Measurements from ENCODE around the gene CALD1.

Gene CALD1

DNA sequence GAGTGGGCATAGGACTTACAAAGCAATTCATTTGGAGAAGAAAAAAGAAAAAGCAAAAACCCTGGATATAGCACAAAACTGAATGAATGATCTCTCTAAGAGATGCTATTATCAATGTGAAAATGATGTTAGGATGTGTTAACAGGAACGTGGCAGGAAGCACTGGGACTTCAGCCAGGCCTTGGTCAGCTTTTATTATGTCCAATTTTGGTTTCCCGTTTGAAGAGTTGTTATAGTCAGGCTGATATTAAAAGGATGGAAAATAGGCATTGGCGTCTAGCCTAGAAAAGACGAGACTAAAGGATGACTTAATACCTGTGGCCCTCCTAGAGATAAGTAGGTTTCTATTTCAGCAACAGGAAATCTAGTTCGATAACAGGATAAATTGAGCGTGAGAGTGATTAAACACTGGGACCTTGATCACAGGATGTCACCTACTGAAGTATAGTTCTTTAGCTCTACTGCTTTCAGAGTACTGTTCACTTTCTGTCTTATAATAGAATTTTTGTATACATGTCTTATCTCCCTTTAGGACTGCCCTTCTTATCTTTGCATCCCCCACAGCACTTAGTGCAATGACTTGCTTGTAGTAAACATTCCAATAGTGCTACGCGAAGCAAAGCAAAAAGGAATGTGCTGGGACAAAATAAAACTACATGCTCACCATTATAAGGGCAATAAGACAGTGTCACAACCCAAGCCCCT, 107.1 kb downstream of the CALD1 start:
- in situ Hi-C loops (cut with HindIII; ENCODE audit: low sequenced_read_pairs) = no loop called here
- peak; percentile 63 for DNase-seq (ENCODE audit: low read depth)
- H3K4me3 ChIP-seq (ENCODE audit: low read depth, low read length) = no peak overlapping the region
- TF ChIP-seq, protein P1, sequence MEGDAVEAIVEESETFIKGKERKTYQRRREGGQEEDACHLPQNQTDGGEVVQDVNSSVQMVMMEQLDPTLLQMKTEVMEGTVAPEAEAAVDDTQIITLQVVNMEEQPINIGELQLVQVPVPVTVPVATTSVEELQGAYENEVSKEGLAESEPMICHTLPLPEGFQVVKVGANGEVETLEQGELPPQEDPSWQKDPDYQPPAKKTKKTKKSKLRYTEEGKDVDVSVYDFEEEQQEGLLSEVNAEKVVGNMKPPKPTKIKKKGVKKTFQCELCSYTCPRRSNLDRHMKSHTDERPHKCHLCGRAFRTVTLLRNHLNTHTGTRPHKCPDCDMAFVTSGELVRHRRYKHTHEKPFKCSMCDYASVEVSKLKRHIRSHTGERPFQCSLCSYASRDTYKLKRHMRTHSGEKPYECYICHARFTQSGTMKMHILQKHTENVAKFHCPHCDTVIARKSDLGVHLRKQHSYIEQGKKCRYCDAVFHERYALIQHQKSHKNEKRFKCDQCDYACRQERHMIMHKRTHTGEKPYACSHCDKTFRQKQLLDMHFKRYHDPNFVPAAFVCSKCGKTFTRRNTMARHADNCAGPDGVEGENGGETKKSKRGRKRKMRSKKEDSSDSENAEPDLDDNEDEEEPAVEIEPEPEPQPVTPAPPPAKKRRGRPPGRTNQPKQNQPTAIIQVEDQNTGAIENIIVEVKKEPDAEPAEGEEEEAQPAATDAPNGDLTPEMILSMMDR (IDR thresholded peaks at IDR 0.05; ENCODE audit: low read depth, low read length, missing control alignments) = no peak

DNA sequence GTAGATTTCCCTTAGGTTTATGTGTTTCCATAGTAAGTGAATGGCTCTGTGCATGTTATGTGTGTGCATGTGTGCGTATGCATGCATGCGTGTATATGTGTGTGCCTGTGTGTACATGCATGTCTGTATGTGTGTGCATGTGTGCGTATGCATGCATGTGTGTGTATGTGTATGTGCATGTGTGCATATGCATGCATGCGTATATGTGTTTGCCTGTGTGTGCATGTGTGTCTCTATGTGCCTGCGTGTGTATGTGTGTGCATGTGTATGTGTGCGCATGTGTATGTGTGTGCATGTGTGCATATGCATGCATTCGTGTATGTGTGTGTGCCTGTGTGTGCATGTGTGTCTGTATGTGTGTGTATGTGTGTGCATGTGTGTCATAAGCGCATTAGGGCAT, 108.1 kb downstream of the CALD1 start:
- no peak for DNase-seq (ENCODE audit: low read depth)
- TF ChIP-seq, protein P1 (IDR thresholded peaks at IDR 0.05; ENCODE audit: low read depth, low read length, missing control alignments) = no peak
- in situ Hi-C loops (cut with HindIII; ENCODE audit: low sequenced_read_pairs) = no loop called here
- H3K4me3 ChIP-seq (ENCODE audit: low read depth, low read length) = no peak overlapping the region

DNA sequence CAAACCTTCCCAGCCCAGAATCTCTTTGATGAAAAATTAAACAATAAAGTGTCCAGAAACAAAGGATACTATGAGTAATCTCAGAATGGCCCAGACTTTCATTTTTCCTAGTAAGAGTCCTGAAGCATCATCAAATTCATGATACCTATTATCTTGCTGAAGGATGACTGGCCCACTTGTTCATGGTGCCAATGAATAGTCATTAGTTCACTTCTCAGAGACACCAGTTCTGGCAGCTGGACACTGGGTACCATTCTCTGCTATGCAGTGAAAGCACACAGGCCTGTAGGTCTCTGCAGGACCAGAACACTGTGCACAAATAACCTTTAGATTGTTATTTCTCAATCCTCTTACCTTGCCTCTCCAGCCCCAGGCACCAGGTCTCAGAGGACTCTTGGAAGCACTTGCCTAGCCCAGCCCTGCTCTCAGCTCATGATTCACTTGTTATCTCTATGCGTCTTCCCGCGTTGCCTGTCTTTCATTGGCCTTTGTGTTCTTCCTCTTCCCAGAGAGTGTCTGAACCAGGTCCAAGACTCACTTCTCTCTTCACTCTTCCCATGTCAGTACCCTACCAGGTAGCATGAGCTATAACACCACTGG, 108.8 kb downstream of the CALD1 start:
- TF ChIP-seq, protein P1 (IDR thresholded peaks at IDR 0.05; ENCODE audit: low read depth, low read length, missing control alignments) = no peak
- H3K4me3 ChIP-seq (ENCODE audit: low read depth, low read length) = no peak overlapping the region
- no peak for DNase-seq (ENCODE audit: low read depth)
- in situ Hi-C loops (cut with HindIII; ENCODE audit: low sequenced_read_pairs) = no loop called here

DNA sequence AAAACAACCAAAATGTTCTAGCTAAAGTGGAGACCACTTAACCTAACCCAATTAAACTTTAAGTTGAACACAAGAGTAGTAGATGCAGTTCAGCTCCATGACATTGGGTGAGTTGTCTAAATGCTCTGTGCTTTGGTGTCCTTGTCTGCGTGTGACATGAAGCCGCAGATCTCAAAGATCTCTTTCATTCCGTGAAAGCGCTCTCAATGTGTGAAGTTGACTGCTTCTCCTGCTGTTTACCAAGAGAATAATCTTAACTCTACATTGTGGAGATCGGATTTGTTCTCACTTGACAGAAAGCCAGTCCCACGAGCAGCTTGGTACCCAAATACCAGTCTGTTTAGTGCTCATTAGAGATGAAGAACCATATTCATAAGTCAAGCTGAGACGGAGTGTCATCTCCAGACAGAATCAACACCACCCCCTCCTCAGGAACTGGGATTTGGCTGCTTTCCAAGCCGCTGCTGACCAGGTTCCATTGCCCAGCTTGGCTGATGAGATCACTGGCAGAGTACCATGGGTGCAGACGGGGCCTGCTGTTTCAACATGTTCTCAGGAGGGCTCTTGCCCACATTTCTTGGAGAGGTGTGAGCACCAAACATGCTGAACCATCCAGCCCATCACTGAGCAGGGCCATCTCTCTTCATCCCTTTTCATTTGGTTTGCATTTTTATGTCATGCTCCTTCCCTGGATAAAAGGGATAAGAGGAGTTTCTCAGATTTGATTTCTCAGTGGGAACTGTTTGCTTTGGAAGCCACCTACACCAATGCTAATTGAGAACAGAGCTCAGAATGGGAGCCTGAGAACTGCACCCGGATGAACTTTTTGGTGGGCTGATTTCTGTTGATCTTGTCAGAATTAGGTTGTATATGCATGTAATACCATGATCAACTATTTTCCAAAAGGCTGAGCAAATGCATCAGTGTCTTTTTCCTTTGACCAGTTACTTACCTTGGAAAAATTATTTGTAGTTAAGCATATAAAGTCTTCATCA, 111.1 kb downstream of the CALD1 start:
- peak; percentile 64 for DNase-seq (ENCODE audit: low read depth)
- in situ Hi-C loops (cut with HindIII; ENCODE audit: low sequenced_read_pairs) = no loop called here
- TF ChIP-seq, protein P1 (IDR thresholded peaks at IDR 0.05; ENCODE audit: low read depth, low read length, missing control alignments) = no peak
- peak overlapping the region; percentile 52 for H3K4me3 ChIP-seq (ENCODE audit: low read depth, low read length)

DNA sequence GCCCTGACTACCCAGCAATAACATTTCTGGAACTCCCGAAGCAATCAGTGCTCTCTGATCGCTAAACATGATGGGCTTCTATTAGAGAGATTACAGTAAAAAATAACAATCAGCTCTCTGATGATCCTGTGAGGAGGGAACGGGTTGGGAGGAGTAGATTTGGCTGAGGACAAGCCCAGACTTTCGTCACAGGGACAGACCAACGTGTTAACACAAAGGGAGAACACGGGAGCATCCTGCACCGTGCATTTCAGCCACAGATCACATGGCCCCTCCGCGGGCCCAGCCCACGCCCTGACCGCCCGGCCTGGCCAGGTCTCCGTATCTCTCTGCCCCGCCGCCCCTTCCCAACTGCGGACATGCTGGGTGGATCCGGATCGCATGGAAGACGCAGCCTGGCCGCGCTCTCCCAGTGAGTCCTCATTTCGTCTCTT, 111.8 kb downstream of the CALD1 start:
- TF ChIP-seq, protein P1 (IDR thresholded peaks at IDR 0.05; ENCODE audit: low read depth, low read length, missing control alignments) = no peak
- in situ Hi-C loops (cut with HindIII; ENCODE audit: low sequenced_read_pairs) = no loop called here
- H3K4me3 ChIP-seq (ENCODE audit: low read depth, low read length) = peak overlapping the region; percentile 52
- DNase-seq (ENCODE audit: low read depth) = peak; percentile 93

All from astrocyte of the cerebellum (primary cell).